Measurements from ENCODE around the gene CDKL4.
"Not testable (repeated sequence)": the region's sequence is repeated elsewhere in the genome, so short reads cannot be mapped to it uniquely, and the experiment has no call there.

Gene CDKL4

DNA sequence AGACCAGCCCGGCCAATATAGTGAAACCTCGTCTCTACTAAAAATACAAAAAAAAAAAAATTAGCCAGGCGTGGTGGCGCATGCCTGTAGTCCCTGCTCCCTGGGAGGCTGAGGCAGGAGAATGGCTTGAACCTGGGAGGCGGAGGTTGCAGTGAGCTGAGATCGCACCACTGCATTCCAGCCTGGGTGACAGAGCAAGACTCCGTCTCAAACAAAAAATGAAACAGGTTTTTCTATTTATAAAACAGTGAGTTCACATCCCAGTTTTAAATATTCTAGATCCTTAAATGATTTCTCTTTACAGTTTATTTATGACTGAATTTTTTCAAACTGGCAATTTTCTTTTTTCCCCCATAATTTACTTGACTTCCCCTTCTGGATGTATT lies 102.8 kb downstream of the CDKL4 start:
- not testable (repeated sequence) for DNase-seq

DNA sequence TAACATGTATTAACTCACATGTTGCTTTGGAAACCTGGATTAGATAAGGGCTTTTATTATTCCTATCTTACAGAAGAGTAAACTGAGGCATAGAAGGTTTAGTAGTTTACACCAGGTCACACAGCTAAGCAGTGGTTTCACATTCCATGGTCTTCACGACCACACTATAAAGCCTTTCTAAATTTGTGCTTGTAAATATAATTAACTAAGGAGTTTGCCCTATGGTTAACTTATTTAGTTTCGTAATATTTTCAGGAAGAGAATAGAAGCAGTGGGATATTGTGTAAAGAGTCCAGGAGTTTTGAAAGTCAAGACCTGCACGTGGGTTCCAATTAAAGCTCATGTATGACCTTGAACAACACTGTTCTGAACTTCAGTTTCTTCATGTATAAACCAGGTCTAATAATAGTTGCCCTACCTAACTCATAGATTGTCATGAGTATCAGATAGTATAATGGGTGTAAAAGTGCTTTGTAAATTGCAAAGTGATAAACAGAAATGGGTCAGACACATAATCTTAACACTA lies 103.4 kb downstream of the CDKL4 start:
- DNase-seq, result no peak

DNA sequence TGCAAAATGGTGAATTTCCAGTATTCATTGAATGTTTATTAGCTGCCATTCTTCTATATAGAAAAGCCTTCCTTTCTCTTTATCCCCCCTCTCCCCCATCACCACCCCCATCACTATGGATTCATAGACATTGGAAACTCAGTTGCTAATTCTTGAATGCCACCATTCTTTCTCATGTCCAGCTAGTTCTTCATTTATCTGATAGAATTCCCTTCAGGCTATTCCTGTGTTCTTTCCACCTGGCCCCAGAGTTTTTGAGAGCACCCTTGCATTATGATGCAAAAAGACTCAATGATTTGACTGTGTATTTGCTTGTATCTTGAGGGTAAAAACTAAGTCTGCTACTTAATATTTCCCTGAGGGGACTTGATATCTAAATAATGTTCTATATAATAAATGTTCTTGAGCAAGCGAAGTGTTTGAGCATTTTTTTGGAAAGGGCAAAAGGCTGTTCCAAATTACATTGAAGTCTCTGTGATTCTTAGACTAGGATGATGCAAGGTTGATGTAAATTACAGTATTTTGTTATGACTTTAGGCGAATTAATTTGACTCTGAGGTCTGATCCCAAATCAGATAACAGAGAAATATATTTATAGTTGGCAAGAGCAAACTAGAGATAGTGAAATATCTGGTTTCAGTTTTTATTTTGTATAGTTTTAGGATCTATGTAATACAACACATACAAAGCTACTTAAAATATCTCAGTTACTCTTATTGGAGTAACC lies 104.1 kb downstream of the CDKL4 start:
- no peak for DNase-seq

DNA sequence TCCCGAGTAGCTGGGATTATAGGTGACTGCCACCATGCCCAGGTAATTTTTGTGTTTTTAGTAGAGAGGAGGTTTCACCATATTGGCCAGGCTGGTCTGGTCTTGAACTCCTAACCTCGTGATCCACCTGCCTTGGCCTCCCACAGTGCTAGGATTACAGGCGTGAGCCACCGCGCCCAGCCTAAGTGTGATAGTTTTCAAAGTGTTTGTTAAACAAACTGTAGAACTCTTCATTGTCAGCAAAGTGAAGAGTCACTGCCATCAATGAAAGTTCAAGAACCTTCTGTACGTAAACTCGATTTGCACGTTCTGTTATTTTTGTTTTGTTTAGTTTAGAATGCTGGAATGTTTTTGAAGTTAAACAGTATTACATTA lies 104.9 kb downstream of the CDKL4 start:
- no peak for DNase-seq

DNA sequence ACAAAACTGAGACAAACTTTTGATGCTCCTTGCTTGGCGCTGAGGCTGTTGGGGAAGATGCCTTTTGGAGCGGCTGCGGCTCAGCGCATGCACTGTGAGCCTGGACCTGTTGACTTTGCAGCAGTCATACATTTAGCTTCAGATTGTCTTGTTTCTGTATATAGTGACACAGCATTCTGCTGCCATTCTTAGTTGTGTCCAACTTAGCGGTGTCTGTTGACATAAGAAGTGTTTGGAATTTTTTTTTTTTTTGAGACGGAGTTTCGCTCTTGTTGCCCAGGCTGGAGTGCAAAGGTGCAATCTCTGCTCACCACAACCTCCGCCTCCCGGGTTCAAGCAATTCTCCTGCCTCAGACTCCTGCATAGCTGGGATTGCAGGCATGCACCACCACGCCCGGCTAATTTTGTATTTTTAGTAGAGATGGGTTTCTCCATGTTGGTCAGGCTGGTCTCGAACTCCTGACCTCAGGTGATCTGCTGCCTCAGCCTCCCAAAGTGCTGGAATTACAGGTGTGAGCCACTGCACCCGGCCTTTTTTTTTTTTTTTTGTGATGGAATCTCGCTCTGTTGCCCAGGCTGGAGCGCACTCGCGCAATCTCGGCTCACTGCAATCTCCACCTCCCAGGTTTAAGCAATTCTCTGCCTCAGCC lies 105.5 kb downstream of the CDKL4 start:
- DNase-seq, result not testable (repeated sequence)

DNA sequence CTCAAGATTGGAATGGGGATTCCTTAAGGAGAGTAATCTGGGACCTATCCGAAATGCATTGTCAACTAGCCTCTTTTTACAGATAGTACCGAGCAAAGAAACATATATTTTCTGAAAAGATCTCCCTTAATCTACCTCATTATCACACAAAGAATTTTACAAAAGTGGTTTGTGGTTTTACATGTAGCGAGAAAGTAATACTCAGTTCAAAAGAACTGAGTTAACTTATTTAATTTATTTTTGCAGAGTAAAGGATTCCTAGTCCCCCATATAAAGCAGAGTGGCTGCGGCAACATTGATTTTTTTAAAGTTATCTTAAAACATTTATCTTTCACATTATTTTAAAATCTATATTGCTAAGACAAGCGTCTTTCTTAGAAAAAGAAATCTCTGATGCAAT lies 107.0 kb downstream of the CDKL4 start:
- no peak for DNase-seq

DNA sequence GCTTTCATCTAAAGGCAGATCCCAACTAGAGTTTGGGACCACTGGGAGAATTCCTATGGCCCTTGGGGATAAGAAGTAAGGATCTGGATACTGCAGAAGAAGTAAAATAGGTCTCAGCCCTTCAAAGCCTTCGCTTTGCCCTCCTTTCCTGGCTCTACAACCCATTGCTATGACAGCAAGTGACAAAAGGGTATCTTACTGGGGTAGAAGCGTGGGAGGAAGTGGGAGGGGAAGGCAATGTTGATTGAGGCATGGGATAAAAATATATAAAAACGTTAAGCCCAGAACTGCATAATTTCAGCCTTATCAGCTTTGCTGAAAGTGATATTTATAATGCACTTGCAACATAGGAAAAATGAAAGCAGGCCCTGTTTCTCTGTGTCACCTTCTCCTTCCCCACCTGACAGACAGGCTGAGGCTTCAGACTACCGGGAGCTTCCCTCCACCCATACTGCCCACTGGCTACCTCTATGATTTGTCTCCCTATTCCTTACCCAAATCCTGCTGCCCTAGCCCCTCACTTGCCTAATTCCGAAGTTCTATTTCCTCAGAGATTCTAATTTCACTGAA lies 108.0 kb downstream of the CDKL4 start:
- no peak for DNase-seq

DNA sequence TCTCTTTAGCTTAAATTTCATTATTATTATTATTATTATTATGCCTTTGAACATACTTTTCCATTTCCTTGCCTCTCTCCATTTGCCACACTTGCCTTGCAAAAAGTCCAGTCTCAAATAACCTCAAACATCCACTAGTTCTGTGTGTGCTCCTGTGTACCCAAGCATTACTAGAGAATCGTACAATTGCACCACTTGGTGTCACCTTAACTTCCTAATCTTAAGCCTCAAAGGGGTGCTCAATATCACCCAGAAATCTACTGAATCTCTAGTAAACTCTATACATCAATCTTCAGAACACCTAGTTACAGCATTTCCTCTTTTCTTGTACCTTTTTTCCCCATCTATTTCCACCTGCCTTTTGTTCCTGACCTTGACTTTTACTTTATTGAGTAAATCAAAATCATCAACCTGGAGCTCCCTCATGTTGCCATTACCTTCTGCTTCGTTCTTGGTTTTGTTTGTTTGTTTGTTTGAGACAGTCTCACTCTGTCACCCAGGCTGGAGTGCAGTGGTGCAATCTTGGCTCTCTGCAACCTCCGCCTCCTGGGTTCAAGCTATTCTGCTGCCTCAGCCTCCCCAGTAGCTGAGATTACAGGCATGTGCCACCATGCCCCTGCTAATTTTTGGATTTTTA lies 110.4 kb downstream of the CDKL4 start:
- no peak for DNase-seq

DNA sequence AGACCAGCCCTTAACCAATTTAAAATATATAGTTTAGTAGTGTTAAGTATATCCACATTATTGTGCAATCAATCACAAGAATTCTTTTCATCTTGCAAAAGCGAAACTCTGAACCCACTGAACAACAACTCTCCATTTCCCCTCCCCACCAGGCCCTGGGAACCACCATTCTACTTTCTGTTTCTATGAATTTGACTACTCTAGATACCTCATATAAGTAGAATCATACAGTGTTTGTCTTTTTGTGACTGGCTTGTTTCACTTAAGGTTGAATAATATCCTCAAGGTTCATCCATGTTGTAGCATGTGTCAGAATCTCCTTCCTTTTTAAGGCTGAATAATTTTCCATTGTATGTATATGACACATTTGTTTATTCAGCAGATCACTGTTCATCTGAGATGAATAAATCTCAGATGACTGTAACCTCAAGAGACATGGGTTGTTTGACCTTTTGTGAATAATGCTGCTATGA lies 114.8 kb downstream of the CDKL4 start:
- DNase-seq, result peak; percentile 7 to 34 (median 26)

DNA sequence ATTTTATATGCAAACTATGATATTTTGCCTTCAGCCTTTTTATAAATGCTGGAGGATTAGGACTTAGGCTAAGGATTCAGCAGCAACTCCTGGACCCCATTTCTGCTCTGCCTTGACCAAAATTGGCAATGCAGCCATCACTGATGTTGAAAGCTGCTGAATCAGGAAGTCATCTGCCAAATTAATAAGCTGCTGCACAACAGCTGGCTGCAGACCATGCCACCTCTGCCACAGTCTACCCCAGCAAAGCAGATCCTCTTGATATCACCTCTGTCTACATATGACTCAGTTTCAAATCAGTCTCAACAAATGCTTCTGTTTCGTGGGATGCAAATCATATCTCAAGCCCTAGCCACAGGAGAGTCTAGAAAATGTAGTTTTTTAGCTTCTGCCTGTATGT lies 115.8 kb downstream of the CDKL4 start:
- peak in 3 of 4 experiments; percentile 2 to 14 (median 8) for DNase-seq

Measured in activated CD4-positive, CD25-positive, alpha-beta regulatory T cell (primary cell).